Adrenal gland (tissue), 5 donors: ENCODE results near the gene SEMA4F.
A peak's percentile ranks its signal among the peaks of the same experiment; 100 is the strongest.

Experiments used
- CTCF ChIP-seq, 6 experiments: fragments of 450-650 bp in 4 of 6; fragments of 200-600 bp in 2 of 6; sonication (generic) in 1 of 6; IDR thresholded peaks; 1 replicate in 5 of 6; 2 replicates in 1 of 6; pipeline versions ENCODE4 v1.5.1 to v1.8.0; 2016 to 2021; ENCODE audit warnings: antibody characterized with exemption in 6 of 6, mild to moderate bottlenecking in 2 of 6, moderate library complexity in 1 of 6
- POLR2A ChIP-seq, 2 donors: fragments of 450-650 bp; IDR thresholded peaks; one replicate each; pipeline ENCODE4 v1.6.1; 2017; ENCODE audit warnings: antibody characterized with exemption in 2 of 2, mild to moderate bottlenecking in 2 of 2, moderate library complexity in 1 of 2
- donor health status: DM: no; HTN: no; CAD: no.

- TF ChIP-seq POLR2A (IDR thresholded peaks at IDR 0.05): no peak
- peak; percentile 41 to 81 (median 70) for TF ChIP-seq CTCF (IDR thresholded peaks at IDR 0.05)
These were observed 36.5 kb downstream of the SEMA4F start for GRCh38 chr2:74690571-74690970.
